HG03045 (cell line): ENCODE results near the gene CYSRT1.

Experiments used
- ATAC-seq: cut with Tn5 transposase; IDR thresholded peaks from one replicate; pipeline ENCODE4 v1.9.1; 2021; ENCODE audit warnings: mild to moderate bottlenecking, moderate library complexity; ENCODE audit not compliant: unreplicated experiment

CYSRT1 gene

GRCh38 chr9:137267933-137268355, 43.0 kb downstream of the CYSRT1 start:
- no peak for ATAC-seq

GRCh38 chr9:137268538-137269201, 43.7 kb downstream of the CYSRT1 start:
- ATAC-seq: no peak

GRCh38 chr9:137269231-137269772, 44.3 kb downstream of the CYSRT1 start:
- ATAC-seq: no peak

GRCh38 chr9:137270929-137271695, 46.1 kb downstream of the CYSRT1 start:
- ATAC-seq: no peak

- ATAC-seq: no peak
These were observed 46.7 kb downstream of the CYSRT1 start for GRCh38 chr9:137271696-137272076.

GRCh38 chr9:137272241-137273094, 47.5 kb downstream of the CYSRT1 start:
- ATAC-seq: no peak

GRCh38 chr9:137273095-137273490, 48.1 kb downstream of the CYSRT1 start:
- no peak for ATAC-seq

- no peak for ATAC-seq
These were observed 48.8 kb downstream of the CYSRT1 start for GRCh38 chr9:137273611-137274320.

- ATAC-seq: no peak
These were observed 50.2 kb downstream of the CYSRT1 start for GRCh38 chr9:137275203-137275587.
